Tibial nerve (tissue), 3 donors: Measurements from ENCODE around the gene RPL3.

Source experiments
- CTCF ChIP-seq, 5 experiments: fragments of 200-600 bp in 3 of 5; fragments of 450-650 bp in 2 of 5; sonication (generic) in 3 of 5; IDR thresholded peaks; one replicate each; pipeline ENCODE4 v1.5.1; 2016 to 2019; ENCODE audit warnings: antibody characterized with exemption in 5 of 5, mild to moderate bottlenecking in 3 of 5, moderate library complexity in 2 of 5
- POLR2A ChIP-seq, 2 donors: fragments of 450-650 bp; IDR thresholded peaks; one replicate each; pipeline ENCODE4 v1.6.1; 2017; ENCODE audit warnings: antibody characterized with exemption in 2 of 2, mild to moderate bottlenecking in 2 of 2, moderate library complexity in 2 of 2

- no peak for TF ChIP-seq CTCF (IDR thresholded peaks at IDR 0.05)
- TF ChIP-seq POLR2A (IDR thresholded peaks at IDR 0.05) = no peak
These were observed 31.1 kb downstream of the RPL3 start for GRCh38 chr22:39288135-39288898.
